Testis (tissue), 3 donors: ENCODE measurements around the gene CELSR3. TPM values are rescaled to one million over a fixed set of nuclear protein-coding genes. Genes with fewer than 3 reads are reported as not detected.

Experiments used
- DNase-seq: peaks from one replicate; pipeline ENCODE4 v3.0.0-alpha.2; 2019
- H3K27ac ChIP-seq, 2 donors: fragments of 200-600 bp; sonication (generic); one replicate each; pipeline ENCODE4 v1.5.1; 2019
- H3K27me3 ChIP-seq: fragments of 200-600 bp; sonication (generic); one replicate; pipeline ENCODE4 v1.5.1; 2019
- H3K36me3 ChIP-seq: fragments of 200-600 bp; sonication (generic); one replicate; pipeline ENCODE4 v1.5.1; 2017; ENCODE audit warnings: low read depth; ENCODE audit errors: missing control alignments
- H3K4me1 ChIP-seq: fragments of 200-600 bp; sonication (generic); one replicate; pipeline ENCODE4 v1.5.1; 2019
- H3K4me3 ChIP-seq, 2 donors: fragments of 200-600 bp; sonication (generic); one replicate each; pipeline ENCODE4 v1.5.1; 2017 to 2019
- H3K9me3 ChIP-seq: fragments of 200-600 bp; sonication (generic); one replicate; pipeline ENCODE4 v1.5.1; 2017
- CTCF ChIP-seq, 3 experiments: fragments of 450-650 bp in 2 of 3; fragments of 200-600 bp in 1 of 3; sonication (generic) in 1 of 3; IDR thresholded peaks; one replicate each; pipeline ENCODE4 v1.5.1; 2016 to 2019; ENCODE audit warnings: antibody characterized with exemption in 3 of 3, mild to moderate bottlenecking in 2 of 3, moderate library complexity in 1 of 3
- POLR2A ChIP-seq: fragments of 450-650 bp; IDR thresholded peaks from one replicate; pipeline ENCODE4 v1.6.1; 2017; ENCODE audit warnings: antibody characterized with exemption, mild to moderate bottlenecking, moderate library complexity
- WGBS, 2 donors: methylation state at CpG; one replicate each; pipeline ENCODE4 v1.1.5; 2018; 5-methylcytosine and 5-hydroxymethylcytosine counted together
- intact Hi-C: fragments of 100-400 bp; cut with DNase I; formaldehyde crosslinking; loops from one replicate; pipeline ENCODE4 v1.15.1; 2023; ENCODE audit warnings: low total_unique reads
- polyA plus RNA-seq: library from polyadenylated mRNA; stranded (reverse); fragments of 350-450 nt; fragmentation: Illumina TruSeq; extraction: RNeasy Lipid Tissue Mini Kit (QIAGEN cat#74804); gene quantifications from one replicate; pipeline ENCODE4 v1.2.3, GENCODE V29; 2014; ENCODE audit warnings: low read depth, low replicate concordance; ENCODE audit not compliant: insufficient read depth
- total RNA-seq, 2 donors: library from RNA; depleted of rRNA; stranded (reverse); fragments of >200 nt; gene quantifications; one replicate each; pipeline ENCODE4 v1.2.3, GENCODE V29; 2016

CELSR3 gene
- total and polyA plus RNA-seq, 3 donors from 2014 or later, result 13.5 to 17.5 (median 14.3) TPM

- no peak for DNase-seq
- Histone ChIP-seq H3K27me3 (no peaks in the 10 kb centered on the region), H3K36me3 (no peaks in the 10 kb centered on the region), H3K4me1 (peaks cover 14% of the 10 kb centered on the region), H3K4me3 (no peak overlapping the region), H3K9me3 (no peaks in the 10 kb centered on the region), H3K27ac (no peak overlapping the region)
- TF ChIP-seq POLR2A (no peak), CTCF (IDR thresholded peaks at IDR 0.05) (no peak)
- intact Hi-C loops, result no loop called here
- 49 to 50% methylated on average over 3 of the region's 3 CpGs for WGBS, 2 donors
Measured at GRCh38 chr3:48614044-48614443, 48.6 kb downstream of the CELSR3 start.

DNA sequence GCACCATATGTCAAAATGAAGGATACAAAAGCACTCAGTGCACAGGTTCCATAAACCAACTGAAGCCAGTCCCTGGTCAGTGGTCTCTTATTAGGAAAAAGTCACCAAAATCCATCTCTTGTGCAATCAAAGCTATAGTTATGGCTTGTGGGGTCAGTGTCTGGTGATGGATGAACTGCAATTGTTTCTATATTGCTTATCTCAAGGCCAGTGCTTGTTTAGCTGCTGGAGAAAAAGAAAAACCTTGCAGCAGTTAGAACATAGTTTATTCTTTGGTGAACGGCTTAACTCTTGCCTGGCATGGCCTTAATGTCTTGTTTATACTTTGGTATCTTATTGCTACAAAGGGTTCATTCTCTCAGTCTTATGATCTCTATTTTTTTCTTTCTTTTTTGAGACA lies 50.4 kb downstream of the CELSR3 start:
- no peaks in the 10 kb centered on the region for H3K9me3 ChIP-seq
- peaks cover 14% of the 10 kb centered on the region for H3K4me1 ChIP-seq
- intact Hi-C loops, result no loop called here
- DNase-seq, result no peak
- no peaks in the 10 kb centered on the region for H3K27me3 ChIP-seq
- no peak overlapping the region for H3K27ac ChIP-seq
- WGBS, 2 donors, result 42 to 56% methylated on average over 1 of the region's 1 CpG
- H3K36me3 ChIP-seq, result no peaks in the 10 kb centered on the region
- H3K4me3 ChIP-seq, result no peak overlapping the region
- TF ChIP-seq CTCF (IDR thresholded peaks at IDR 0.05) (no peak), POLR2A (no peak)

DNA sequence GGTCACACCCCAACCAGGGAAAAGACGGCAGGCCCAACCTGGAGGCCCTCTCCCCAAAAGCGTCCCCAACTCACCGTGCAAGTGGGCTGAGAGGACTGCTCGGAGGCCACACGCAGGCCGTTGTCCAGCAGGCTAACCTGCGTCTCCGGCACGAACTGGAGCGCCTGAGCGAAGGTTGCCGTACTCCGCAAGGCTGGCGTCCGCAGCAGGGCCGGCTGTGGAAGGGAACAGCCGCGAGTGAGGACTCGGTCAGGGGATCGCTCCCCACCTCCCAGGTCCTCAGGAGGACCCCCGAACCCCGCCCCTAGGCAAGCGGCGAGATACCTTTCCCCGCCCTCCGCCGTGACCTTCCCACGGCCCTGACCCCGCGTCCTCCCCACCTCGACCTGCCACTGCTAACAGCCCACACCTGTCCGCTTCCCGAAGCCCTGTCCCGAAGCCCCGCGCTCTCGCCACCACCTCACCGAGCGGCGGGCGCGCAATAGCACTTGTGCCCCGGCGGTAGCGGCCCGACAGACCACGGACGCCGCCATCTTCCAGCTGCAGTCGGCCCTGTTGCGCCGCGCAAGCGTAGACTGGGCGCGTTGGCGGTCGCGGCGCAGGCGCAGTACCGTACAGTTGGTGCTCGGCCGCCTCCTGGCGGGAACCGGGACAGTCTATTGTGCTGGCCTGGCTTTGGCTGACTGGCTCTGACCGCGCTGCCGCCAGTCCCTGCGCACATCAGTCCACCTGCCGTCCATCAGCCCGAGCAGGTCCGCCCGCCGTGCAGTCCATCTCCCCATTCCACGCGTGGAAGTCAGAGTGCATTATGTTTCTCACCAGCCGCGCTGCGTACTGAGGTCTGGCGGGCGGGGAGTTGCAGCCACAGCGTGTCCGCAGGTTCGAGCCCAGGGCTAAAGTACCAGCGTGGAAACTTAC lies 53.3 kb downstream of the CELSR3 start, which contains the start of gene UQCRC1:
Gene UQCRC1 (minus strand): TSS at position 559 of the 918 bp plus-strand sequence. CDS start 26 bp downstream, at position 533.
- Histone ChIP-seq H3K4me1 (peaks cover 14% of the 10 kb centered on the region), H3K4me3 (peak within 1 kb of the TSS; percentile 87 to 93), H3K36me3 (no peaks in the 10 kb centered on the region), H3K9me3 (no peaks in the 10 kb centered on the region), H3K27ac (peak within 1 kb of the TSS; percentile 83 to 92), H3K27me3 (no peaks in the 10 kb centered on the region)
- peak; percentile 47 to 91 (median 80) for TF ChIP-seq CTCF (IDR thresholded peaks at IDR 0.05)
- TF ChIP-seq POLR2A, result no peak
- 2 to 4% methylated on average over 18 to 48 of the region's 86 CpGs for WGBS, 2 donors
- peak; percentile 92 for DNase-seq
- intact Hi-C loops, result no loop called here

DNA sequence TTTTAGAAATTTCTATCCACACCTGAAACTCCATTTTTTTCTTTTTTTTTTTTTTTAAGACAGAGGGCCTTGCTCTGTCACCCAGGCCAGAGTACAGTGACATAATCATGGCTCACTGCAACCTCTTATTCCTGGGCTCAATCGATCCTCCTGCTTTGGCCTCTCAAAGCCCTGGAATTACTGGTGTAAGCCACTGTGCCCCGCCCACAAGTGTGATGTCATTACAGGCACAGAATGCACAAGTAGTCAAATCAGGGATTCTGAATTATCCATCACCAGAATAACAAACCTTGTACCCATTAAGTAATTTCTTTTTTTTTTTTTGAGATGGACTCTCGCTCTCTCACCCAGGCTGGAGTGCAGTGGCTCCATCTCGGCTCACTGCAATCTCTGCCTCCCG lies 55.2 kb downstream of the CELSR3 start:
- intact Hi-C loops, result no loop called here
- Histone ChIP-seq H3K27me3 (no peaks in the 10 kb centered on the region), H3K4me1 (peaks cover 8% of the 10 kb centered on the region), H3K9me3 (no peaks in the 10 kb centered on the region), H3K36me3 (no peaks in the 10 kb centered on the region), H3K4me3 (no peak overlapping the region), H3K27ac (no peak overlapping the region)
- 92 to 95% methylated on average over 5 of the region's 5 CpGs for WGBS, 2 donors
- DNase-seq, result no peak
- TF ChIP-seq CTCF (IDR thresholded peaks at IDR 0.05) (no peak), POLR2A (no peak)
